HUES6 (cell line): ENCODE measurements around the gene FBXL7.
A peak's percentile ranks its signal among the peaks of the same experiment; 100 is the strongest.

Experiments
- H3K27ac ChIP-seq: 2 replicates; pipeline ENCODE4 v1.7.0; 2013; ENCODE audit warnings: low read depth, mild to moderate bottlenecking, low read length, inconsistent platforms
- H3K27me3 ChIP-seq: 2 replicates; pipeline ENCODE4 v1.6.1; 2013; ENCODE audit warnings: low read length; ENCODE audit not compliant: control insufficient read depth, insufficient read depth
- H3K36me3 ChIP-seq: 2 replicates; pipeline ENCODE4 v1.6.1; 2013; ENCODE audit warnings: low read length; ENCODE audit not compliant: control insufficient read depth, insufficient read depth
- H3K4me1 ChIP-seq: 2 replicates; pipeline ENCODE4 v1.6.1; 2013; ENCODE audit warnings: low read length; ENCODE audit not compliant: control insufficient read depth, insufficient read depth
- H3K4me3 ChIP-seq: 2 replicates; pipeline ENCODE4 v1.5.1; 2013; ENCODE audit warnings: low read depth, low read length
- H3K9ac ChIP-seq: one replicate; pipeline ENCODE4 v1.6.1; 2013; ENCODE audit warnings: mild to moderate bottlenecking, low read length
- H3K9me3 ChIP-seq: 2 replicates; pipeline ENCODE4 v1.6.1; 2013; ENCODE audit warnings: low read depth, low read length; ENCODE audit not compliant: control insufficient read depth, insufficient read depth

FBXL7 gene

GRCh38 chr5:15700373-15700772 lies 200.4 kb downstream of the FBXL7 start:
- Histone ChIP-seq H3K27me3 (no peaks in the 10 kb centered on the region), H3K36me3 (no peaks in the 10 kb centered on the region), H3K4me1 (peaks cover 20% of the 10 kb centered on the region), H3K9me3 (no peaks in the 10 kb centered on the region), H3K4me3 (no peak overlapping the region), H3K9ac (no peak overlapping the region), H3K27ac (no peak overlapping the region)

- Histone ChIP-seq H3K4me1 (peaks cover 18% of the 10 kb centered on the region), H3K36me3 (no peaks in the 10 kb centered on the region), H3K27ac (peak overlapping the region; percentile 10; the same call in 1 of the 2 replicates), H3K9ac (no peak overlapping the region), H3K4me3 (no peak overlapping the region), H3K27me3 (no peaks in the 10 kb centered on the region), H3K9me3 (peaks cover 6% of the 10 kb centered on the region; the same call in 1 of the 2 replicates)
These were observed 202.1 kb downstream of the FBXL7 start for GRCh38 chr5:15702102-15702501.

GRCh38 chr5:15703901-15704300 lies 203.9 kb downstream of the FBXL7 start:
- H3K4me1 ChIP-seq: peaks cover 18% of the 10 kb centered on the region
- no peak overlapping the region for H3K4me3 ChIP-seq
- H3K27me3 ChIP-seq: no peaks in the 10 kb centered on the region
- no peaks in the 10 kb centered on the region for H3K36me3 ChIP-seq
- no peak overlapping the region; the same call in 1 of the 2 replicates for H3K27ac ChIP-seq
- no peak overlapping the region for H3K9ac ChIP-seq
- peaks cover 6% of the 10 kb centered on the region; the same call in 1 of the 2 replicates for H3K9me3 ChIP-seq

- Histone ChIP-seq H3K9ac (no peak overlapping the region), H3K27ac (no peak overlapping the region; the same call in 1 of the 2 replicates), H3K4me3 (no peak overlapping the region), H3K9me3 (peaks cover 6% of the 10 kb centered on the region; the same call in 1 of the 2 replicates), H3K36me3 (no peaks in the 10 kb centered on the region), H3K4me1 (peaks cover 18% of the 10 kb centered on the region), H3K27me3 (no peaks in the 10 kb centered on the region)
These were observed 204.5 kb downstream of the FBXL7 start for GRCh38 chr5:15704397-15704947.

GRCh38 chr5:15707631-15708030 lies 207.7 kb downstream of the FBXL7 start:
- Histone ChIP-seq H3K36me3 (no peaks in the 10 kb centered on the region), H3K9me3 (peaks cover 6% of the 10 kb centered on the region; the same call in 1 of the 2 replicates), H3K4me3 (no peak overlapping the region)

GRCh38 chr5:15711892-15712291 lies 211.9 kb downstream of the FBXL7 start:
- H3K4me3 ChIP-seq: no peak overlapping the region
- peaks cover 4% of the 10 kb centered on the region; the same call in 1 of the 2 replicates for H3K9me3 ChIP-seq

More at GRCh38 chr5:15707631-15708030, 207.7 kb downstream of the FBXL7 start:
- no peak overlapping the region for H3K9ac ChIP-seq
- peaks cover 18% of the 10 kb centered on the region for H3K4me1 ChIP-seq
- H3K27ac ChIP-seq: no peak overlapping the region
- no peaks in the 10 kb centered on the region for H3K27me3 ChIP-seq

GRCh38 chr5:15715535-15715934 lies 215.6 kb downstream of the FBXL7 start:
- H3K9me3 ChIP-seq: peaks cover 4% of the 10 kb centered on the region; the same call in 1 of the 2 replicates
- no peak overlapping the region for H3K4me3 ChIP-seq
- H3K9ac ChIP-seq: no peak overlapping the region
- no peaks in the 10 kb centered on the region for H3K36me3 ChIP-seq
- peaks cover 25% of the 10 kb centered on the region for H3K4me1 ChIP-seq
- H3K27me3 ChIP-seq: no peaks in the 10 kb centered on the region
- no peak overlapping the region for H3K27ac ChIP-seq

More at GRCh38 chr5:15711892-15712291, 211.9 kb downstream of the FBXL7 start:
- Histone ChIP-seq H3K9ac (no peak overlapping the region), H3K4me1 (peaks cover 6% of the 10 kb centered on the region; the same call in 1 of the 2 replicates), H3K27me3 (no peaks in the 10 kb centered on the region), H3K27ac (no peak overlapping the region), H3K36me3 (no peaks in the 10 kb centered on the region)

- Histone ChIP-seq H3K27ac (no peak overlapping the region), H3K4me3 (no peak overlapping the region), H3K9me3 (peaks cover 4% of the 10 kb centered on the region; the same call in 1 of the 2 replicates)
These were observed 216.0 kb downstream of the FBXL7 start for GRCh38 chr5:15715967-15716366.

GRCh38 chr5:15717001-15717400 lies 217.0 kb downstream of the FBXL7 start:
- H3K9ac ChIP-seq: no peak overlapping the region
- H3K36me3 ChIP-seq: no peaks in the 10 kb centered on the region
- peaks cover 4% of the 10 kb centered on the region; the same call in 1 of the 2 replicates for H3K9me3 ChIP-seq
- H3K4me1 ChIP-seq: peaks cover 29% of the 10 kb centered on the region
- H3K4me3 ChIP-seq: no peak overlapping the region
- no peaks in the 10 kb centered on the region for H3K27me3 ChIP-seq
- no peak overlapping the region for H3K27ac ChIP-seq

More at GRCh38 chr5:15715967-15716366, 216.0 kb downstream of the FBXL7 start:
- H3K9ac ChIP-seq: no peak overlapping the region
- peaks cover 25% of the 10 kb centered on the region for H3K4me1 ChIP-seq
- no peaks in the 10 kb centered on the region for H3K27me3 ChIP-seq
- no peaks in the 10 kb centered on the region for H3K36me3 ChIP-seq

- Histone ChIP-seq H3K9ac (no peak overlapping the region), H3K27me3 (no peaks in the 10 kb centered on the region), H3K4me3 (no peak overlapping the region), H3K36me3 (no peaks in the 10 kb centered on the region), H3K9me3 (peaks cover 4% of the 10 kb centered on the region; the same call in 1 of the 2 replicates), H3K27ac (peak overlapping the region; percentile 31; the same call in 1 of the 2 replicates), H3K4me1 (peaks cover 29% of the 10 kb centered on the region)
These were observed 218.6 kb downstream of the FBXL7 start for GRCh38 chr5:15718421-15719179.

- no peak overlapping the region for H3K4me3 ChIP-seq
- no peak overlapping the region for H3K9ac ChIP-seq
- H3K36me3 ChIP-seq: no peaks in the 10 kb centered on the region
- H3K4me1 ChIP-seq: peaks cover 29% of the 10 kb centered on the region
- 0 out of 2 replicates have a peak overlapping the region, but pooled peaks have one; percentile 8 for H3K27ac ChIP-seq
- no peaks in the 10 kb centered on the region for H3K27me3 ChIP-seq
- H3K9me3 ChIP-seq: no peaks in the 10 kb centered on the region
These were observed 219.8 kb downstream of the FBXL7 start for GRCh38 chr5:15719784-15720183.
